Testis (tissue), 2 donors: ENCODE results near the gene ERP27.

ENCODE experiments used
- CTCF ChIP-seq, 3 experiments: fragments of 450-650 bp in 2 of 3; fragments of 200-600 bp in 1 of 3; sonication (generic) in 1 of 3; IDR thresholded peaks; one replicate each; pipeline ENCODE4 v1.5.1; 2016 to 2019; ENCODE audit warnings: antibody characterized with exemption in 3 of 3, mild to moderate bottlenecking in 2 of 3, moderate library complexity in 1 of 3
- POLR2A ChIP-seq: fragments of 450-650 bp; IDR thresholded peaks from one replicate; pipeline ENCODE4 v1.6.1; 2017; ENCODE audit warnings: antibody characterized with exemption, mild to moderate bottlenecking, moderate library complexity

DNA sequence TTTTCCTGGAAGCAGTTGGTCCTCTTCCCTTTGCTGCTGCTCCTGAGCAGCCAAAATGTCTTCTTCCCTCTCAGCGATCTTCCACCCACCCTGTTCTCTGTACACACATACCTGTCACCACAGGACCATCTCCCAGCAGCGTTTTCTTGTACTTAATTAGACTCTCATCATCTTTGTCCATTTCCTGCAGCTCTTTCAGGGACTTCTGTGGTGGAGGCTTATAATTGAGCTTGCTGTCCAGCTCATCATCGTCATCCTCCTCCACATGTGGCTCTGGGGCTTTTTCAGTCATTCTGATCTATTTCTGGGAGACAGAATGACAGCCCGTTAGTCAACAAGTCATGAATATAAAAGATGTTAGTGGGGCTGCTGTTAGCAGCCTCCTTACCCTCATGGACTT, 12.1 kb upstream of the ERP27 start:
- TF ChIP-seq CTCF (IDR thresholded peaks at IDR 0.05), result no peak
- TF ChIP-seq POLR2A, result no peak
